ENCODE results near the gene SLC29A1. TPM values are rescaled to one million over a fixed set of nuclear protein-coding genes. Genes with fewer than 3 reads are reported as not detected.
A peak's percentile ranks its signal among the peaks of the same experiment; 100 is the strongest.

Gene SLC29A1
- total RNA-seq, 1 donor from 2014 or later = 17.3 TPM

GRCh38 chr6:44269178-44269920 lies 46.0 kb downstream of the SLC29A1 start:
- no peak overlapping the region for H3K27ac Mint-ChIP-seq
- H3K27me3 Mint-ChIP-seq = peaks cover 26% of the 10 kb centered on the region
- peak overlapping the region; percentile 74 for H3K4me3 Mint-ChIP-seq
- ChIA-PET CTCF (interaction anchor here (1.0 to 5.0 kb wide), 5 partner anchors 35 to 94 kb away, joined by 3 to 81 read pairs (median 7); partner anchors contain the start of gene AARS2), POLR2A (interaction anchor here (1.2 to 2.6 kb wide), 4 partner anchors 13 to 46 kb away, joined by 3 to 14 read pairs (median 6); partner anchors contain the start of genes HSP90AB1, SLC29A1 and SLC35B2)
- no peak for ATAC-seq (ENCODE audit: low read depth)
- TF ChIP-seq, protein P1, sequence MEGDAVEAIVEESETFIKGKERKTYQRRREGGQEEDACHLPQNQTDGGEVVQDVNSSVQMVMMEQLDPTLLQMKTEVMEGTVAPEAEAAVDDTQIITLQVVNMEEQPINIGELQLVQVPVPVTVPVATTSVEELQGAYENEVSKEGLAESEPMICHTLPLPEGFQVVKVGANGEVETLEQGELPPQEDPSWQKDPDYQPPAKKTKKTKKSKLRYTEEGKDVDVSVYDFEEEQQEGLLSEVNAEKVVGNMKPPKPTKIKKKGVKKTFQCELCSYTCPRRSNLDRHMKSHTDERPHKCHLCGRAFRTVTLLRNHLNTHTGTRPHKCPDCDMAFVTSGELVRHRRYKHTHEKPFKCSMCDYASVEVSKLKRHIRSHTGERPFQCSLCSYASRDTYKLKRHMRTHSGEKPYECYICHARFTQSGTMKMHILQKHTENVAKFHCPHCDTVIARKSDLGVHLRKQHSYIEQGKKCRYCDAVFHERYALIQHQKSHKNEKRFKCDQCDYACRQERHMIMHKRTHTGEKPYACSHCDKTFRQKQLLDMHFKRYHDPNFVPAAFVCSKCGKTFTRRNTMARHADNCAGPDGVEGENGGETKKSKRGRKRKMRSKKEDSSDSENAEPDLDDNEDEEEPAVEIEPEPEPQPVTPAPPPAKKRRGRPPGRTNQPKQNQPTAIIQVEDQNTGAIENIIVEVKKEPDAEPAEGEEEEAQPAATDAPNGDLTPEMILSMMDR (IDR thresholded peaks at IDR 0.05) = no peak
- no peaks in the 10 kb centered on the region for H3K9me3 Mint-ChIP-seq
- no peak for DNase-seq
- H3K4me1 Mint-ChIP-seq = peaks cover 43% of the 10 kb centered on the region
- intact Hi-C loops (cut with micrococcal nuclease) = loop anchor here (2.0 to 10.0 kb wide), 6 partner anchors 27 to 1705 kb away; partner anchors contain the start of genes AARS2, LRRC73, POLR1C and UBR2
- H3K36me3 Mint-ChIP-seq (ENCODE audit: low read depth) = peaks cover 5% of the 10 kb centered on the region

DNA sequence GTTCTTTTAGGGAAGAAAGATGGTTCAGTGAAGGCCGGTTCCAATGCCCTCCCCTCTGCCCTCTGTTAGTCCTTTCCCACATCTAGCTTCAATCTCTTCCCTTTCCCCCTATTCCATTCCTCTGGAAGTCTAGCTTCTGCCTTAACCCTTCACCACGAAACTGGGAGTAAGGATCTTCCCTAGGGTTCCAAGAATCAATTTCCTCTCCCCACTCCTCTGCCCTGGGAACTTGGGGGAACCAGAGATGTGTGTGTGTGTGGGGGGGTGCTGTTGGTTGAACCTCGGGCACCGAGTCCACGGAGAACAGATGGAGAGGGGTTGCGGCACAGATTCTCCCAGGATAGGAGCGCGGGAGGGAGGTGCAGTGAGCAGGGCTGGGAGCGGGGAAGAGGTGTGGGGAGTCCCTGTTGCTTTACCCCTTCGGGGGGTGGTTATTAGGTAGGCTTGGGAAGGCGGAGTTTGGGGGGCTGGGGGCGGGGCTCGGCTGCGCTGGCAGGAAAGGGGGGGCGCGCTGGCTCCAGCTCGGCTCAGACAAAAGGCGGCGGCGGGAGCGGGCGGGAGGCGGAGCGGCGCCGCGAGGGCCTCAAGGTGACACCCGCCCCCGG lies 46.6 kb downstream of the SLC29A1 start, which contains the start of gene TMEM151B:
TMEM151B (plus strand) TSS at position 530 of the 605 bp plus-strand sequence. CDS start 293 bp downstream, outside the sequence.
- Mint-ChIP-seq H3K27me3 (peaks cover 31% of the 10 kb centered on the region), H3K36me3 (ENCODE audit: low read depth) (no peaks in the 10 kb centered on the region), H3K4me1 (peaks cover 43% of the 10 kb centered on the region), H3K27ac (no peak within 1 kb of the TSS), H3K4me3 (peak within 1 kb of the TSS; percentile 74), H3K9me3 (no peaks in the 10 kb centered on the region)
- no peak for DNase-seq
- no peak for ATAC-seq (ENCODE audit: low read depth)
- TF ChIP-seq, protein P1 (IDR thresholded peaks at IDR 0.05) = no peak
- ChIA-PET POLR2A (interaction anchor here (1.2 to 2.6 kb wide), 3 partner anchors 13 to 46 kb away, joined by 3 to 14 read pairs (median 5); partner anchors contain the start of genes HSP90AB1, SLC29A1 and SLC35B2), CTCF (interaction anchor here (1.2 to 5.0 kb wide), 2 partner anchors 34 to 43 kb away, joined by 3 to 81 read pairs; partner anchors contain the start of gene AARS2)
- intact Hi-C loops (cut with micrococcal nuclease) = loop anchor here (2.0 to 10.0 kb wide), 6 partner anchors 27 to 1705 kb away; partner anchors contain the start of genes AARS2, LRRC73, POLR1C and UBR2

GRCh38 chr6:44270526-44271405 lies 47.4 kb downstream of the SLC29A1 start:
- Mint-ChIP-seq H3K27me3 (peaks cover 31% of the 10 kb centered on the region), H3K9me3 (no peaks in the 10 kb centered on the region)
- intact Hi-C loops (cut with micrococcal nuclease) = no loop called here

DNA sequence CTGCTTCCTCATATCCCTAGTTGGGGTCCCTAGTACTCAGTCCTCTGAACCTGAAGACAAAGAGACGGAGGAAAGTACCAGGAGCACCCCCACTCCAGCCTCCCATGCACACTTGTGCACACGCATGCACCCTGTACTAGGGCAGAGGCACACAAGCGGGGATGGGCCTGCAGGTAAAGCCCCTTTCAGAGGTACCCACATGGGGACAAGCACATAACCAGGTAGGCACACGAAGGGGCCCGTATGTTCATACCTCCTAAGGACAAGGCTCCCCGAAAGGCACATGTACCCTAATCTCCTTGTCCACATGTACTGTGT lies 48.0 kb downstream of the SLC29A1 start:
- DNase-seq (no peak), ATAC-seq (ENCODE audit: low read depth) (no peak)
- ChIA-PET CTCF (interaction anchor here (0.9 to 1.0 kb wide), 2 partner anchors 34 to 41 kb away, joined by 3 read pairs; partner anchors contain the start of gene AARS2), POLR2A (interaction anchor here (1.7 kb wide), 1 partner anchor 15 kb away, joined by 5 read pairs; the partner anchor contains the start of gene SLC35B2)
- no peak overlapping the region for H3K27ac Mint-ChIP-seq
- TF ChIP-seq, protein P1 (IDR thresholded peaks at IDR 0.05) = no peak
- peaks cover 31% of the 10 kb centered on the region for H3K27me3 Mint-ChIP-seq
- intact Hi-C loops (cut with micrococcal nuclease) = no loop called here
- no peaks in the 10 kb centered on the region for H3K36me3 Mint-ChIP-seq (ENCODE audit: low read depth)
- H3K4me1 Mint-ChIP-seq = peaks cover 34% of the 10 kb centered on the region
- H3K9me3 Mint-ChIP-seq = no peaks in the 10 kb centered on the region
- H3K4me3 Mint-ChIP-seq = peak overlapping the region; percentile 73

More at GRCh38 chr6:44270526-44271405, 47.4 kb downstream of the SLC29A1 start:
- ChIA-PET CTCF (interaction anchor here (0.6 to 5.0 kb wide), 3 partner anchors 14 to 42 kb away, joined by 3 to 81 read pairs (median 3); partner anchors contain the start of gene AARS2), POLR2A (interaction anchor here (0.6 to 1.7 kb wide), 3 partner anchors 8 to 47 kb away, joined by 3 to 5 read pairs (median 3); partner anchors contain the start of genes SLC29A1 and SLC35B2)
- Mint-ChIP-seq H3K27ac (no peak overlapping the region), H3K4me3 (peak overlapping the region; percentile 73), H3K4me1 (peaks cover 40% of the 10 kb centered on the region), H3K36me3 (ENCODE audit: low read depth) (no peaks in the 10 kb centered on the region)
- no peak for ATAC-seq (ENCODE audit: low read depth)
- DNase-seq = no peak
- TF ChIP-seq, protein P1 (IDR thresholded peaks at IDR 0.05) = no peak

Measured in activated B cell treated with CpG ODN at 0.5 μM for 24 hours (primary cell).